NK-92 (cell line): ENCODE data around the gene OTOF.

Experiments used
- DNase-seq: peaks from one replicate; lab custom pipeline; 2025; ENCODE audit not compliant: unreplicated experiment; lab: John Stamatoyannopoulos, UW

Gene OTOF

GRCh38 chr2:26503231-26503880 is 25.4 kb upstream of the OTOF start:
- no peak for DNase-seq

- no peak for DNase-seq
Observed at GRCh38 chr2:26500406-26500805, 22.5 kb upstream of the OTOF start.

- DNase-seq, result no peak
Observed at GRCh38 chr2:26495705-26496297, 17.9 kb upstream of the OTOF start.

GRCh38 chr2:26494891-26495290 is 17.0 kb upstream of the OTOF start:
- no peak for DNase-seq

- DNase-seq, result no peak
Observed at GRCh38 chr2:26494199-26494598, 16.3 kb upstream of the OTOF start.

- no peak for DNase-seq
Observed at GRCh38 chr2:26493566-26493965, 15.6 kb upstream of the OTOF start.

- no peak for DNase-seq
Observed at GRCh38 chr2:26492749-26493515, 15.0 kb upstream of the OTOF start.

- no peak for DNase-seq
Observed at GRCh38 chr2:26491563-26492167, 13.7 kb upstream of the OTOF start.

- DNase-seq, result no peak
Observed at GRCh38 chr2:26489213-26489850, 11.4 kb upstream of the OTOF start.

GRCh38 chr2:26488463-26489212 is 10.7 kb upstream of the OTOF start:
- no peak for DNase-seq

- DNase-seq, result no peak
Observed at GRCh38 chr2:26487192-26487591, 9.3 kb upstream of the OTOF start.

GRCh38 chr2:26486789-26487188 is 8.9 kb upstream of the OTOF start:
- no peak for DNase-seq

GRCh38 chr2:26485725-26486418 is 7.9 kb upstream of the OTOF start:
- DNase-seq, result no peak

- DNase-seq, result no peak
Observed at GRCh38 chr2:26485099-26485498, 7.2 kb upstream of the OTOF start.

GRCh38 chr2:26484579-26484978 is 6.7 kb upstream of the OTOF start:
- no peak for DNase-seq

GRCh38 chr2:26483957-26484565 is 6.1 kb upstream of the OTOF start:
- no peak for DNase-seq

GRCh38 chr2:26483516-26483915 is 5.6 kb upstream of the OTOF start:
- DNase-seq, result no peak

GRCh38 chr2:26483027-26483326 is 5.1 kb upstream of the OTOF start:
- DNase-seq, result no peak

- DNase-seq, result no peak
Observed at GRCh38 chr2:26482211-26483026, 4.5 kb upstream of the OTOF start.
